ENCODE data around the gene PCBP2. TPM values are rescaled to one million over a fixed set of nuclear protein-coding genes. Genes with fewer than 3 reads are reported as not detected.

Gene PCBP2
- total RNA-seq, 3 donors from 2014 or later = 512 to 722 (median 529) TPM

DNA sequence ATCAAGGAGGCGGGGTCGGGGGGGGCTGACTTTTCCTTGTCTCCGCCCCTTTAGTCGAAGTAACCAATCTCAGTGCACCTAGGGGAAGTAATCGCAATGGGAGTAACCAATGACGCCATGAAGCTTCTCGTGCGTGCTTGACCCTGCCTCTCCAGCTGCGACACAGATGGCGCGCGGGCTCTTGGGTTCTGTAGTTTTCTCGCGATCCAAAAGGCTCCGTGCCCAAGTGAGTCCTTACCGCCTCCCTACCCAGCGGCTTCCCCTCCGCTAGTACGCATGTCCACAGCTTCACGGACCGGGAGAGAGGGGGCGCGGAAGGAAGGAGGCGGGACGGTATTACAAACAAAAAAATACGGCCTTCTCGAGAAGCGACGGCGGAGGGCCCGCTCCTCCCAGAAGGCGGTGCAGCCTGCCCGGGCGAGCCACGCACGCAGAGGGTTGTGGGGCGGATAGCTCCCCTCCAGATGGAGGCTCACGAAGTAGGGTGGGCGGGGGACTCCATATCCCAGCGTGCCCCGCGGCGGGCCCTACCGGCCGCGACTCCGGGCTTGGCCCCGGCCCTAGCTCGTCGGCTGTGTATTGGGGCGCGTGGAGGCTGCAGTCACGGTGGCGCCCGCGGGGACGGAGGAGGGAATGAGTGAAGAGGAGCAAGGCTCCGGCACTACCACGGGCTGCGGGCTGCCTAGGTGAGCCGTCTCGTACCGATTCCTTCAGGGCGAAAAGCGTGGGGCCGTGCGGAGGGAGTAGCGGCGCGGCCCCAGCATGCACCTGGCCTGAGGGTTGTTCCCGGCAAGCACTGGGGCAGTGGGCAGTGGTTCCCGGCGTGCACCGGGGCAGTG lies 49.1 kb downstream of the PCBP2 start, which contains the start of gene TARBP2:
TSS of gene TARBP2 (plus strand) at position 508 of the 839 bp plus-strand sequence. CDS start at position 634, 126 bp downstream.
- DNase-seq (ENCODE audit: low spot score in 2 of 2) = peak; percentile 100
- H3K4me1 ChIP-seq = peaks cover 7 to 8% of the 10 kb centered on the region in 2 donors
- H3K4me3 ChIP-seq = peak within 1 kb of the TSS; percentile 63 to 70 (median 66)
- H3K27ac ChIP-seq = peak within 1 kb of the TSS; percentile 99 to 100
- no peaks in the 10 kb centered on the region for H3K36me3 ChIP-seq
- intact Hi-C loops (cut with DNase I; ENCODE audit: low total_unique reads) = no loop called here
- no peaks in the 10 kb centered on the region for H3K9me3 ChIP-seq
- TF ChIP-seq POLR2A (IDR thresholded peaks at IDR 0.05) = no peak
- TF ChIP-seq, protein P1, sequence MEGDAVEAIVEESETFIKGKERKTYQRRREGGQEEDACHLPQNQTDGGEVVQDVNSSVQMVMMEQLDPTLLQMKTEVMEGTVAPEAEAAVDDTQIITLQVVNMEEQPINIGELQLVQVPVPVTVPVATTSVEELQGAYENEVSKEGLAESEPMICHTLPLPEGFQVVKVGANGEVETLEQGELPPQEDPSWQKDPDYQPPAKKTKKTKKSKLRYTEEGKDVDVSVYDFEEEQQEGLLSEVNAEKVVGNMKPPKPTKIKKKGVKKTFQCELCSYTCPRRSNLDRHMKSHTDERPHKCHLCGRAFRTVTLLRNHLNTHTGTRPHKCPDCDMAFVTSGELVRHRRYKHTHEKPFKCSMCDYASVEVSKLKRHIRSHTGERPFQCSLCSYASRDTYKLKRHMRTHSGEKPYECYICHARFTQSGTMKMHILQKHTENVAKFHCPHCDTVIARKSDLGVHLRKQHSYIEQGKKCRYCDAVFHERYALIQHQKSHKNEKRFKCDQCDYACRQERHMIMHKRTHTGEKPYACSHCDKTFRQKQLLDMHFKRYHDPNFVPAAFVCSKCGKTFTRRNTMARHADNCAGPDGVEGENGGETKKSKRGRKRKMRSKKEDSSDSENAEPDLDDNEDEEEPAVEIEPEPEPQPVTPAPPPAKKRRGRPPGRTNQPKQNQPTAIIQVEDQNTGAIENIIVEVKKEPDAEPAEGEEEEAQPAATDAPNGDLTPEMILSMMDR (IDR thresholded peaks at IDR 0.05) = no peak
- peak; percentile 64 to 80 (median 69) for TF ChIP-seq POLR2AphosphoS5 (IDR thresholded peaks at IDR 0.05)
- no peaks in the 10 kb centered on the region for H3K27me3 ChIP-seq

DNA sequence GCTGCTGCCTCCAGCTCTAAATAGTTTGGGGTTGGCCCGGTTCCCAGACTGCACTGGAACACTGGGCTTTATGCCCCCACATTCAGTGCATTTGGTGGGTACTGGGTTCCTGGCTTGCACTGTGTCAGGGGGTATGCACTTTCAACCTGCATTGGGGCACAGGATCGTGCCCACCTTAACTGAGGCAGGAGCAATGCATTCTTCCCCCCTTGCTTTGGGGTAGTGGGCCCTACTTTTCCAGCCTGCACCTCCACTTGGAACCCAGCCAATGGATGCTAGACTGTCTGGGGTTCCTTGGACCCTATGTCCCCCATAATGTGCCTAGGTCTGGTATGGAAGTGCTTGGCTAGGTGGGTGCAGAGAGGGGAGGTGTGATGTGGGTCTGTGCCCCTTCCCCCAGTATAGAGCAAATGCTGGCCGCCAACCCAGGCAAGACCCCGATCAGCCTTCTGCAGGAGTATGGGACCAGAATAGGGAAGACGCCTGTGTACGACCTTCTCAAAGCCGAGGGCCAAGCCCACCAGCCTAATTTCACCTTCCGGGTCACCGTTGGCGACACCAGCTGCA lies 49.8 kb downstream of the PCBP2 start:
- peaks cover 7 to 8% of the 10 kb centered on the region in 2 donors for H3K4me1 ChIP-seq
- DNase-seq (ENCODE audit: low spot score in 2 of 2) = no peak
- H3K27ac ChIP-seq = peak overlapping the region; percentile 99 to 100
- H3K9me3 ChIP-seq = no peaks in the 10 kb centered on the region
- no peaks in the 10 kb centered on the region for H3K27me3 ChIP-seq
- H3K4me3 ChIP-seq = peak overlapping the region; percentile 63 to 70 (median 66)
- intact Hi-C loops (cut with DNase I; ENCODE audit: low total_unique reads) = no loop called here
- no peak for TF ChIP-seq POLR2AphosphoS5 (IDR thresholded peaks at IDR 0.05)
- TF ChIP-seq POLR2A (IDR thresholded peaks at IDR 0.05) = no peak
- TF ChIP-seq, protein P1 (IDR thresholded peaks at IDR 0.05) = no peak
- no peaks in the 10 kb centered on the region for H3K36me3 ChIP-seq

DNA sequence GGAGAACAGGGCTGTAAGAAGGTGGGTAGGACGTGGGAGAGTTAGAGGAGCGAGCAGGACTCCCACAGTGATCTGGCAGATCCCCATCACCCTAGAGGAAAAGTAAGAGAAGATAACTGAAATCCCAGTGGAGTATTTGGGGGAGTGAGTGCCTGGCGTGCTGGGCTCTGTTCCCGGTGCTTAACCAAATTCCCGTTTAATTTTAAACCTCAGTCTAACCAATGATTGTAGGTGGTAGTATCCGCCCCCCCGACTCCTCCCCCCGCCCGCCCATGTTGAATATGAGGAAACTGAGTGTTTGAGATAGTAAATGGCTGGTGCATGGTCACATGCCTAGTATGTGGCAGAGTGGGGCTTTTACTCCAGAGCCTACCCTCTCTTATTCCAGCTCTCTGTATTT lies 50.4 kb downstream of the PCBP2 start:
- no peak for DNase-seq (ENCODE audit: low spot score in 2 of 2)
- H3K4me3 ChIP-seq = peak overlapping the region in 2 of 3 donors; percentile 63 to 70
- peak overlapping the region; percentile 99 to 100 for H3K27ac ChIP-seq
- H3K36me3 ChIP-seq = no peaks in the 10 kb centered on the region
- no peaks in the 10 kb centered on the region for H3K9me3 ChIP-seq
- intact Hi-C loops (cut with DNase I; ENCODE audit: low total_unique reads) = no loop called here
- no peaks in the 10 kb centered on the region for H3K27me3 ChIP-seq
- peaks cover 7 to 8% of the 10 kb centered on the region in 2 donors for H3K4me1 ChIP-seq
- no peak for TF ChIP-seq POLR2A (IDR thresholded peaks at IDR 0.05)
- TF ChIP-seq, protein P1 (IDR thresholded peaks at IDR 0.05) = no peak
- no peak for TF ChIP-seq POLR2AphosphoS5 (IDR thresholded peaks at IDR 0.05)

DNA sequence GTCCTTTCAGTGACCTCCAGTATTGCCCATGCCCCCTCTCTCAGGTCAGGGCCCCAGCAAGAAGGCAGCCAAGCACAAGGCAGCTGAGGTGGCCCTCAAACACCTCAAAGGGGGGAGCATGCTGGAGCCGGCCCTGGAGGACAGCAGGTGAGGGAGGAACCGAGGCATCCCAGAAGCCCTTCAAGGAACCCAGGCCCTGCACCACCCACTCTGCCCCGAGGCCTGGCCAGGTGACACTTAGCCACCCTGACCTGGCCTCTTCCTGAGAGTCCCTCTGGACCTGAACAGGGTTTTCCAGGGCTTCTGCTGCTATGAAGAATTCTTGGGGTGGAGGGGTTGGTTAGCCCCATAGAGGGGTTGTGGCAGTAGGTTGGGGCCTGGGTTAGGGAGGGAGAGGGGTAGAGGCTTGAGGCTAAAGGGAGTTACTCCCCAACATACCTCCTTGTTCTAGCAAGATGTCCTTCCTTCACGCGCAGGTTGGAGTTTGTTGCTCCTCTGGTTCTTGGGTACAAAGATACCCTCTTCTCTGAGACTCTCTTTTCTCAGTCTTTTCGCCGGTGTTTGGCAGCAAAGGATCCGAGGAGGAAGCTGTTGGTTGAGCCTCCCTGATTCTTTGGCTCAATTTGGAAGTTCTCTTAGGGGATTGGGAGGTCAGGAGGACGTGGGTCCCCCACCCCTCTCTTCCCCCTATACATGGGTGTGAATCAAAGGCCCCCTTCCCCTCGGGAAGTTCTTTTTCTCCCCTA lies 51.3 kb downstream of the PCBP2 start:
- no peak for TF ChIP-seq POLR2AphosphoS5 (IDR thresholded peaks at IDR 0.05)
- TF ChIP-seq POLR2A (IDR thresholded peaks at IDR 0.05) = no peak
- TF ChIP-seq, protein P1 (IDR thresholded peaks at IDR 0.05) = no peak
- Histone ChIP-seq H3K36me3 (no peaks in the 10 kb centered on the region), H3K27ac (peak overlapping the region; percentile 99 to 100), H3K9me3 (no peaks in the 10 kb centered on the region), H3K4me3 (peak overlapping the region in 1 of 3 donors; percentile 10), H3K27me3 (no peaks in the 10 kb centered on the region), H3K4me1 (peaks cover 7 to 8% of the 10 kb centered on the region in 2 donors)
- intact Hi-C loops (cut with DNase I; ENCODE audit: low total_unique reads) = no loop called here
- no peak for DNase-seq (ENCODE audit: low spot score in 2 of 2)
